ENCODE data around the gene GSE1. TPM values are rescaled to one million over a fixed set of nuclear protein-coding genes. Genes with fewer than 3 reads are reported as not detected.
A peak's percentile ranks its signal among the peaks of the same experiment; 100 is the strongest.

Gene GSE1
- total and polyA plus RNA-seq, 9 of the 15 experiments (the other 6 are each of a cell fraction or from before 2014, with no cell fraction given): 12.2 to 244 (median 57.9) TPM

GRCh38 chr16:85610446-85611193 is 2.5 kb upstream of the GSE1 start (continued):
- TF ChIP-seq GTF2B (IDR thresholded peaks at IDR 0.05; ENCODE audit: extremely low read depth, insufficient read length) (no peak), TEAD4 (IDR thresholded peaks at IDR 0.05; ENCODE audit: low read length) (peak; percentile 6; the same call in 1 of the 2 replicates), TEAD4 (CRISPR knock-in tag; IDR thresholded peaks at IDR 0.05; ENCODE audit: borderline replicate concordance) (no peak), SMAD1 (IDR thresholded peaks at IDR 0.05; ENCODE audit: low read depth, low read length, partially characterized antibody) (no peak), NEUROD1 (IDR thresholded peaks at IDR 0.05; ENCODE audit: borderline replicate concordance, low read depth, low read length, partially characterized antibody) (peak; percentile 48), MECOM (CRISPR knock-in tag; IDR thresholded peaks at IDR 0.05) (peak; percentile 90), BCOR (IDR thresholded peaks at IDR 0.05) (peak; percentile 33; the same call in 1 of the 2 replicates), BRF2 (IDR thresholded peaks at IDR 0.05; ENCODE audit: borderline replicate concordance, insufficient read depth, insufficient read length) (no peak), MEIS2 (IDR thresholded peaks at IDR 0.05; ENCODE audit: partially characterized antibody) (peak; percentile 96), SRSF9 (IDR thresholded peaks at IDR 0.05; ENCODE audit: borderline replicate concordance, low read depth, low read length) (no peak), ELK3 (CRISPR knock-in tag; IDR thresholded peaks at IDR 0.05) (0 out of 2 replicates have a peak, but pooled peaks have one; percentile 41), ZNF592 (IDR thresholded peaks at IDR 0.05) (peak; percentile 88), NR4A1 (CRISPR knock-in tag; IDR thresholded peaks at IDR 0.05) (no peak), NR4A1 (tag; IDR thresholded peaks at IDR 0.05) (no peak), ARID3A (IDR thresholded peaks at IDR 0.05; ENCODE audit: borderline replicate concordance, low read depth, low read length) (peak; percentile 51; the same call in 1 of the 2 replicates), TBL1XR1 (IDR thresholded peaks at IDR 0.05; ENCODE audit: low read length in 2 of 2) (peak; percentile 46 to 57; a peak in 2 of 4 replicates), ZNF583 (CRISPR knock-in tag; IDR thresholded peaks at IDR 0.05) (0 out of 2 replicates have a peak, but pooled peaks have one; percentile 8), PML (IDR thresholded peaks at IDR 0.05; ENCODE audit: low read length) (no peak), SMARCA5 (IDR thresholded peaks at IDR 0.05) (peak; percentile 63; the same call in 1 of the 2 replicates)
